KOPT-K1 (cell line): ENCODE measurements around the gene POP7.

ENCODE experiments used
- H3K27ac ChIP-seq: fragments of 200-600 bp; sonication (generic); 2 replicates; pipeline ENCODE4 v1.5.1; 2016; ENCODE audit warnings: antibody characterized with exemption, mild to moderate bottlenecking, low read depth, low read length; ENCODE audit not compliant: poor library complexity, severe bottlenecking
- H3K36me3 ChIP-seq: fragments of 200-600 bp; sonication (generic); 2 replicates; pipeline ENCODE4 v1.5.1; 2017; ENCODE audit warnings: antibody characterized with exemption, mild to moderate bottlenecking, low read length, moderate library complexity; ENCODE audit not compliant: insufficient read depth
- H3K9me3 ChIP-seq: fragments of 200-600 bp; sonication (generic); 2 replicates; pipeline ENCODE4 v1.5.1; 2017; ENCODE audit warnings: antibody characterized with exemption, low read length, mild to moderate bottlenecking; ENCODE audit not compliant: insufficient read depth, poor library complexity, severe bottlenecking

Gene POP7

DNA sequence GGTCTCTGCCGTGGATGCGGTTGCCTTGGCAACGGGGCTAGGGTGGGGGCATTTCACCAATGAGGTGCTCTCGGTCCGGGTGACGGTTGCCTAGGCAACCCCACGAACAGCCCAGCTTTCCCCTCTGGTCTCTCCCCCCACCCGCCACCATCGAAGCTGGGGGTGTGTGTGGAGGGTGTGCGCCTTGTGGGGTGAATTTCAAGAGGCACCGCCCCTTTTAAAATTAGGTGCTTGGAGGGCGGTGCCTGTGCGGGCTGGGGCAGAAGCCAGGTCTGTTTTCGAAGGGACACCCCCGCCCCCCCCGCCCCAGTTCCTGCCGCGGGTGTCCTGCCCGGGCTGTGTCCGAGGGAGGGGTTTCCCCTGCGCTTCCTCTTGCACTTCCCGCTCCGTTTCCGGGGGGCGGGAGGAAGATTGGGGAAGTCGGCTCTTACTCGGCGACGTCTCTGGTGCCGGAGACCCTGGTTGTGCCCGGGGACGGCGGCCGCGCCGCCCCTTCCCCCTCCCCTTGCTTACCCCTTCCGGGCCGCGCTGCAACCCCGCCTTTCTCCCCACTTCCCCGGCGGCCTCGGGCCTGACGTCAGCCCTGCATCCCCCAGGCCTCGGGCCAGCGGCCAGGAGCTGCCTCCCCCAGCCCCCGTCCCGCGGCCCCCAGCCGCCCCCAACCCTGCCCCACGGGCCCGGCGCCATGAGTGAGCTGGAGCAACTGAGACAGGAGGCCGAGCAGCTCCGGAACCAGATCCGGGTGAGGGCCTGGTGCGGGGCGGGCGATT is 30.2 kb upstream of the POP7 start:
- Histone ChIP-seq H3K9me3 (no peaks in the 10 kb centered on the region), H3K27ac (peak overlapping the region; percentile 92), H3K36me3 (peaks cover 45% of the 10 kb centered on the region)

GRCh38 chr7:100676501-100677306 is 29.2 kb upstream of the POP7 start:
- Histone ChIP-seq H3K36me3 (peaks cover 55% of the 10 kb centered on the region), H3K9me3 (no peaks in the 10 kb centered on the region), H3K27ac (peak overlapping the region; percentile 92)

DNA sequence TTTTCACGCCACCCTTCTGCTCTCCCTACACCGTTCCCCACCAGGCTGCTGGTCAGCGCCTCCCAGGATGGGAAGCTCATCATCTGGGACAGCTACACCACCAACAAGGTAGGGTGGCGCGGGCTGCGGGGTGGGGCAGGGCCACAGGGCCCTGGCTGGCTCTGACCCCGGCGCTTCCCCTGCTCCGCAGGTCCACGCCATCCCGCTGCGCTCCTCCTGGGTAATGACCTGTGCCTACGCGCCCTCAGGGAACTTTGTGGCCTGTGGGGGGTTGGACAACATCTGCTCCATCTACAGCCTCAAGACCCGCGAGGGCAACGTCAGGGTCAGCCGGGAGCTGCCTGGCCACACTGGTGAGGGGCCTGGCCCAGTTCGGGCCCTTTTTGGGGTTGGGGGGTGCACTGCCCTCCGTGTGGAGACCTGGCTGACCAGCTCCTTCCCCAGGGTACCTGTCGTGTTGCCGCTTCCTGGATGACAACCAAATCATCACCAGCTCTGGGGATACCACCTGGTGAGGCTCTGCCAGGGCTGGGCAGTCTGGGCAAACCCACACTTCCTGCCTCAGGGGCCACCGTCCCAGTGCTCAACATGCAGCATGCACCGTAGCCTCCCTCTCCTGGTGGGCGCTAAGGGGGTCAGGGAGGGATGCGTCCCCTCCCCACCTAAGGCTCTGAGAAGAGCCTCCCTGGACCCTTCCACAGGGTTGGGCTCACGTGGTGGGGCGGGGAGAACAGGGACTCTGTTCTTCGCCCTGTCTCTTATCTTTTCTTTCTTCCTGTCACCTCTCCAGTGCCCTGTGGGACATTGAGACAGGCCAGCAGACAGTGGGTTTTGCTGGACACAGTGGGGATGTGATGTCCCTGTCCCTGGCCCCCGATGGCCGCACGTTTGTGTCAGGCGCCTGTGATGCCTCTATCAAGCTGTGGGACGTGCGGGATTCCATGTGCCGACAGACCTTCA is 28.3 kb upstream of the POP7 start:
- Histone ChIP-seq H3K36me3 (peaks cover 63% of the 10 kb centered on the region), H3K9me3 (no peaks in the 10 kb centered on the region), H3K27ac (no peak overlapping the region)

- Histone ChIP-seq H3K36me3 (peaks cover 72% of the 10 kb centered on the region), H3K9me3 (no peaks in the 10 kb centered on the region), H3K27ac (no peak overlapping the region)
Measured at GRCh38 chr7:100678291-100678984, 27.5 kb upstream of the POP7 start.

DNA sequence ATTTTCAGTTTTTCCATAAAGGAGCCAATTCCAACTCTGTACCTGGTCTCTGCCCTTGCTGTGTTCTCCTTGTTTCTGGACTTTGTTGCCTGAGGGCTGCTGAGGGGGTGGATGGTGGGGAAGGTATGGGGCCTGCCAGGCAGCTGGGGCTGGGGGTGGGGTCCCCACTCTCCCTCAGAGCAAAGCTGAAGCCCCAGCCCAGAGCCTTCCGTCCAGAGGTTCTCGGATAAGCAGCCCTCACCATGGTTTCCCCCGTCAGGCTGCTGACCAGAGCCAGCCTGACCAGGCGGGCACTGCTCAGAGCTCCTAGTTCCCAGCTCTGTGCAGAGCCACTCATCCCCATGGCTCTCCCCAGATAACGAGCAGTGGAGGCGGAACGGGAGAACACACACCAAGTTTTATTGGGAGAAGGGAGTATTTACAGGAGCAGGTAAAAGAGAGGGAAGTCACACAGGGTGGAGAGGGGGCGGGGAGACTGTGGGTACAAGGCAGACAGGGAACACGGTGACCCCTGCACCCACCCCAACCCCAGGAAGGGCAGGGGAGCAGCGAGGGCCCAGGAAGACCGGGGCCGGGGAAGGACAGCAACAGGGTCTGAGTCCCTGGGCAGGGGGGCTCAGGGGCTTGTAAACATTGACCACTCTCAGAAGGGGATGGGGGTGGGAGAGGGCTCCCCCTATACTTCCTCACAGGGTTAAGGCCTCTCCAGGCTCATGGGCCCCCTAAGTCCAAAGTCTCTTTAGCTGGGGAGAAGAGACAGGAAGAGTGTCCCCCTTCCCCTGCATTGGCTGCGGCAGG is 26.6 kb upstream of the POP7 start:
- Histone ChIP-seq H3K36me3 (peaks cover 81% of the 10 kb centered on the region), H3K27ac (no peak overlapping the region), H3K9me3 (no peaks in the 10 kb centered on the region)

- Histone ChIP-seq H3K36me3 (peaks cover 88% of the 10 kb centered on the region), H3K27ac (no peak overlapping the region), H3K9me3 (no peaks in the 10 kb centered on the region)
Measured at GRCh38 chr7:100679927-100680575, 25.9 kb upstream of the POP7 start.

DNA sequence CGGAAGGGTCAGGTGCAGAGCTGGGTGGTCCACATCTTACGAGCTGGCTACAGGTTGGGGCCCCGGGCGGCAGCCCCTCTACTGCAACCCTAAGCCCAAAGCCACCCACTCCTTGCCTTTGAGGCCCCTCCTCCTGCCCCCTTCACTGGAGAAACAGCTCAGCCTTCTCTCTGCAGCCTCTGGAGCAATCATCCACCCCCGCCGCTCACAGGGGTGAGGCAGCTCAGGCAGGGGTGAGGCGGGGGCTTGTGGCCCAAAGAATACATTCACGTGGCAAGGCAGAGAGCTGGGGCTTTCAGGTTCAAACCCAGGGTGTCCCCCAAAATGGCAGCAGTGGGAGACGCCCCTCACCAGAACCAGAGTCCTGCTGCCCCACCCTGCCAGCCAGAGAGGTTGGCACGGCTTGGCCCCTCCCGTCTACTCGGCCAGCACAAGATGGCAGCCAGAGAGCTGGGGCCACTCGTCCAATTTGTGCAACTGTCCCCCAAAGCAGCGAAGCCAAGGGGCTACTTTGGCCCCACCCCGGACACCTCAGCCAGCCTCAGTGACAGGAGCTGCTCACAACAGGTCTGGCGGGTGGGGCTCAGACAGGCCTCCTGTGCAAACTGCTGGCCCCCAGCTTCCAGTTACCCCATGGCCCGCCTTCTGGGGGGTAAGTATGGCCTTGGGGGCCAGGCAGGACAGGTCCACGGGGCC is 25.2 kb upstream of the POP7 start:
- no peaks in the 10 kb centered on the region for H3K9me3 ChIP-seq
- H3K27ac ChIP-seq, result no peak overlapping the region
- H3K36me3 ChIP-seq, result peaks cover 95% of the 10 kb centered on the region

GRCh38 chr7:100681491-100682227 is 24.3 kb upstream of the POP7 start:
- Histone ChIP-seq H3K36me3 (peaks cover 100% of the 10 kb centered on the region), H3K27ac (no peak overlapping the region), H3K9me3 (no peaks in the 10 kb centered on the region)

DNA sequence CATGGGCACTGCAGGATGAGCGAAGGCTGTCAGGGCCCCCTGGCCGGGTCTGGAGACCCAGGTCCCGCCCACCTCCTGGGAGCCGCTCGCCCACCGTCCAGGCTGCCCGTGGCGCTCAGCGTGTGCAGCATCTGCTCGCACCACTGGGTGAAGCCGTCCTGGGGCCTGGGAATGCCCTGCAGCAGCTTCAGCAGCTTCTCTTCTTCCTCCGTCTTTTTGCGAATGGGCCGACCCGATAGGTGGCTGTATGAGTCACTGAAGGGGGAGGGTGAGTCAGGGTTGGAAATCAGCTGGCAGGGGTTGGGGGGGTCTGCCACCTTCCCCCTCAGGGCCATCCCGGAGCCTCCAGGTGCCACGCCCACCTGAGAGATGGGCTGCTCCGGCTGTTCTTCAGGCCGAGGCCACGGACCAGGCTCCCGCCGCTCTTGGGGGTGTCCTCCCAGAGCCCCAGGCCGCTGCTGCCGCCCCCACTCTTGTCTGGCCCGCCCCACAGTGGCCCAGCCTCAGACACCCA is 23.6 kb upstream of the POP7 start:
- Histone ChIP-seq H3K36me3 (peaks cover 100% of the 10 kb centered on the region), H3K9me3 (no peaks in the 10 kb centered on the region), H3K27ac (no peak overlapping the region)

- Histone ChIP-seq H3K27ac (no peak overlapping the region), H3K36me3 (peaks cover 100% of the 10 kb centered on the region), H3K9me3 (no peaks in the 10 kb centered on the region)
Measured at GRCh38 chr7:100682991-100683658, 22.8 kb upstream of the POP7 start.

GRCh38 chr7:100683659-100684533 is 22.0 kb upstream of the POP7 start:
- H3K9me3 ChIP-seq, result no peaks in the 10 kb centered on the region
- peaks cover 100% of the 10 kb centered on the region for H3K36me3 ChIP-seq
- H3K27ac ChIP-seq, result no peak overlapping the region
